ENCODE results near the gene FOXD2. TPM values are rescaled to one million over a fixed set of nuclear protein-coding genes. Genes with fewer than 3 reads are reported as not detected.

The FOXD2 gene
- total RNA-seq, 1 experiment from 2014 or later, result 0.17 TPM

- Histone ChIP-seq H3K36me3 (ENCODE audit: insufficient read depth, low read length, poor library complexity, severe bottlenecking) (no peaks in the 10 kb centered on the region), H3K4me1 (ENCODE audit: insufficient read depth, low read length, poor library complexity, severe bottlenecking) (peaks cover 10% of the 10 kb centered on the region), H3K4me3 (ENCODE audit: low read depth, low read length, poor library complexity, severe bottlenecking) (no peak overlapping the region), H3K27ac (ENCODE audit: low read depth, low read length, poor library complexity, severe bottlenecking) (no peak overlapping the region), H3K9me3 (ENCODE audit: low read depth, low read length, poor library complexity, severe bottlenecking) (no peaks in the 10 kb centered on the region), H3K27me3 (replicated peaks; ENCODE audit: insufficient read depth, low read depth, low read length, poor library complexity) (peaks cover 63% of the 10 kb centered on the region)
- CTCF ChIA-PET, result no interaction called here
- DNase-seq (ENCODE audit: low spot score), result no peak
- TF ChIP-seq EZH2 (IDR thresholded peaks at IDR 0.05; ENCODE audit: borderline replicate concordance, low read depth, low read length, poor library complexity, severe bottlenecking) (no peak), CTCF (conservative IDR thresholded peaks at IDR 0.05; ENCODE audit: low read depth, low read length) (no peak)
- intact Hi-C loops (cut with micrococcal nuclease; ENCODE audit: unreplicated experiment), result no loop called here
- POLR2A ChIA-PET (ENCODE audit: low non-redundant PET), result no interaction called here
- no TSS peak for BruUV-seq (replicated peaks)
These were observed 21.5 kb downstream of the FOXD2 start for GRCh38 chr1:47459253-47459788.

GRCh38 chr1:47460040-47460439 is 22.2 kb downstream of the FOXD2 start:
- H3K27me3 ChIP-seq (replicated peaks; ENCODE audit: insufficient read depth, low read depth, low read length, poor library complexity), result peaks cover 70% of the 10 kb centered on the region
- H3K27ac ChIP-seq (ENCODE audit: low read depth, low read length, poor library complexity, severe bottlenecking), result no peak overlapping the region
- TF ChIP-seq EZH2 (IDR thresholded peaks at IDR 0.05; ENCODE audit: borderline replicate concordance, low read depth, low read length, poor library complexity, severe bottlenecking), result no peak
- TF ChIP-seq CTCF (conservative IDR thresholded peaks at IDR 0.05; ENCODE audit: low read depth, low read length), result no peak
- POLR2A ChIA-PET (ENCODE audit: low non-redundant PET), result no interaction called here
- H3K36me3 ChIP-seq (ENCODE audit: insufficient read depth, low read length, poor library complexity, severe bottlenecking), result no peaks in the 10 kb centered on the region
- CTCF ChIA-PET, result no interaction called here
- no TSS peak for BruUV-seq (replicated peaks)
- DNase-seq (ENCODE audit: low spot score), result peak; percentile 73
- intact Hi-C loops (cut with micrococcal nuclease; ENCODE audit: unreplicated experiment), result no loop called here
- H3K4me3 ChIP-seq (ENCODE audit: low read depth, low read length, poor library complexity, severe bottlenecking), result no peak overlapping the region
- H3K4me1 ChIP-seq (ENCODE audit: insufficient read depth, low read length, poor library complexity, severe bottlenecking), result peaks cover 10% of the 10 kb centered on the region
- H3K9me3 ChIP-seq (ENCODE audit: low read depth, low read length, poor library complexity, severe bottlenecking), result no peaks in the 10 kb centered on the region

- peaks cover 10% of the 10 kb centered on the region for H3K4me1 ChIP-seq (ENCODE audit: insufficient read depth, low read length, poor library complexity, severe bottlenecking)
- POLR2A ChIA-PET (ENCODE audit: low non-redundant PET), result no interaction called here
- no TSS peak for BruUV-seq (replicated peaks)
- CTCF ChIA-PET, result no interaction called here
- H3K27ac ChIP-seq (ENCODE audit: low read depth, low read length, poor library complexity, severe bottlenecking), result no peak overlapping the region
- H3K36me3 ChIP-seq (ENCODE audit: insufficient read depth, low read length, poor library complexity, severe bottlenecking), result no peaks in the 10 kb centered on the region
- no peaks in the 10 kb centered on the region for H3K9me3 ChIP-seq (ENCODE audit: low read depth, low read length, poor library complexity, severe bottlenecking)
- intact Hi-C loops (cut with micrococcal nuclease; ENCODE audit: unreplicated experiment), result no loop called here
- H3K27me3 ChIP-seq (replicated peaks; ENCODE audit: insufficient read depth, low read depth, low read length, poor library complexity), result peaks cover 74% of the 10 kb centered on the region
- no peak overlapping the region for H3K4me3 ChIP-seq (ENCODE audit: low read depth, low read length, poor library complexity, severe bottlenecking)
- TF ChIP-seq EZH2 (IDR thresholded peaks at IDR 0.05; ENCODE audit: borderline replicate concordance, low read depth, low read length, poor library complexity, severe bottlenecking) (no peak), CTCF (conservative IDR thresholded peaks at IDR 0.05; ENCODE audit: low read depth, low read length) (no peak)
- no peak for DNase-seq (ENCODE audit: low spot score)
These were observed 22.6 kb downstream of the FOXD2 start for GRCh38 chr1:47460456-47460855.
